GM23248 (cell line): ENCODE measurements around the gene PDIK1L. TPM values are rescaled to one million over a fixed set of nuclear protein-coding genes. Genes with fewer than 3 reads are reported as not detected.

ENCODE experiments used
- DNase-seq: peaks from one replicate; pipeline ENCODE4 v3.0.0-alpha.2; 2015
- H2AFZ ChIP-seq: fragments of 200-600 bp; sonication (generic); 2 replicates; pipeline ENCODE4 v1.6.1; 2016; ENCODE audit warnings: antibody characterized with exemption
- H3F3A ChIP-seq: fragments of 200-600 bp; sonication (generic); 2 replicates; pipeline ENCODE4 v1.6.1; 2016; ENCODE audit warnings: mild to moderate bottlenecking, antibody characterized with exemption, mixed run types; ENCODE audit not compliant: insufficient read depth
- H3K27ac ChIP-seq: fragments of 200-600 bp; sonication (generic); 2 replicates; pipeline ENCODE4 v1.5.1; 2016; ENCODE audit warnings: mild to moderate bottlenecking
- H3K27me3 ChIP-seq: fragments of 200-600 bp; sonication (generic); replicated peaks from 2 replicates; pipeline ENCODE4 v1.6.1; 2016; ENCODE audit warnings: mild to moderate bottlenecking; ENCODE audit not compliant: insufficient read depth
- H3K36me3 ChIP-seq: fragments of 200-600 bp; sonication (generic); 2 replicates; pipeline ENCODE4 v1.6.1; 2016; ENCODE audit warnings: low read depth, mild to moderate bottlenecking
- H3K4me1 ChIP-seq: fragments of 200-600 bp; sonication (generic); 2 replicates; pipeline ENCODE4 v1.6.1; 2016; ENCODE audit warnings: mild to moderate bottlenecking; ENCODE audit not compliant: insufficient read depth
- H3K4me2 ChIP-seq: fragments of 200-600 bp; sonication (generic); one replicate; pipeline ENCODE4 v1.6.1; 2016; ENCODE audit warnings: mild to moderate bottlenecking; ENCODE audit not compliant: unreplicated experiment
- H3K4me3 ChIP-seq: fragments of 200-600 bp; sonication (generic); 2 replicates; pipeline ENCODE4 v1.5.1; 2016; ENCODE audit warnings: mild to moderate bottlenecking
- H3K79me2 ChIP-seq: fragments of 200-600 bp; sonication (generic); 2 replicates; pipeline ENCODE4 v1.6.1; 2016; ENCODE audit warnings: mild to moderate bottlenecking; ENCODE audit not compliant: insufficient read depth
- H3K9ac ChIP-seq: fragments of 200-600 bp; sonication (generic); 2 replicates; pipeline ENCODE4 v1.6.1; 2016; ENCODE audit warnings: mild to moderate bottlenecking
- H3K9me2 ChIP-seq: fragments of 200-600 bp; sonication (generic); 2 replicates; pipeline ENCODE4 v1.6.1; 2016; ENCODE audit warnings: mixed run types, mild to moderate bottlenecking, moderate library complexity; ENCODE audit not compliant: insufficient read depth
- H3K9me3 ChIP-seq: fragments of 200-600 bp; sonication (generic); one replicate; pipeline ENCODE4 v1.6.1; 2017; ENCODE audit warnings: low read depth
- H4K20me1 ChIP-seq: fragments of 200-600 bp; sonication (generic); 2 replicates; pipeline ENCODE4 v1.6.0; 2016; ENCODE audit not compliant: insufficient read depth
- EZH2 ChIP-seq: fragments of 200-600 bp; sonication (generic); IDR thresholded peaks from 2 replicates; pipeline ENCODE4 v1.6.1; 2018; ENCODE audit warnings: antibody characterized with exemption, mild to moderate bottlenecking; ENCODE audit not compliant: insufficient read depth, poor library complexity, severe bottlenecking
- EZH2phosphoT487 ChIP-seq: fragments of 200-600 bp; sonication (generic); IDR thresholded peaks from 2 replicates; pipeline ENCODE4 v1.6.1; 2018; ENCODE audit warnings: antibody characterized with exemption, moderate library complexity, mild to moderate bottlenecking, low read depth; ENCODE audit not compliant: insufficient read depth
- WGBS, 2 experiments: methylation state at CpG; one replicate each; pipeline ENCODE4 v1.1.6; 2015 to 2017; ENCODE audit warnings: low lambda C conversion rate in 2 of 2, low coverage in 1 of 2; ENCODE audit errors: missing lambda C conversion rate in 2 of 2; 5-methylcytosine and 5-hydroxymethylcytosine counted together
- in situ Hi-C: fragments of 300-500 bp; cut with MboI; formaldehyde crosslinking; loops from 2 replicates; pipeline ENCODE4 v1.15.0; 2020
- polyA plus RNA-seq: library from polyadenylated mRNA; unstranded; fragments of >200 nt; fragmentation: Nextera tagmentation; extraction: Ambion mirVana; gene quantifications from 2 replicates; pipeline ENCODE4 v1.2.1, GENCODE V29; 2016
- total RNA-seq: library from RNA; depleted of rRNA; stranded (reverse); fragments of >200 nt; shearing (Covaris generic); gene quantifications from 2 replicates; pipeline ENCODE4 v1.2.3, GENCODE V29; 2014

The PDIK1L gene
- total and polyA plus RNA-seq, 2 experiments from 2014 or later = 3.5 to 6.6 TPM

- DNase-seq = no peak
- Histone ChIP-seq H3K79me2 (no peaks in the 10 kb centered on the region), H3K9me3 (no peaks in the 10 kb centered on the region), H3K27me3 (peaks cover 11% of the 10 kb centered on the region), H3K9ac (no peak overlapping the region), H3K27ac (no peak overlapping the region), H3K4me3 (no peak overlapping the region), H3K36me3 (no peaks in the 10 kb centered on the region), H3F3A (no peaks in the 10 kb centered on the region), H3K4me1 (no peaks in the 10 kb centered on the region), H2AFZ (no peak overlapping the region), H3K9me2 (no peaks in the 10 kb centered on the region), H4K20me1 (no peaks in the 10 kb centered on the region), H3K4me2 (no peak overlapping the region)
- TF ChIP-seq EZH2 (no peak), EZH2phosphoT487 (no peak)
- 33 to 40% methylated on average over 7 of the region's 7 CpGs for WGBS, 2 experiments
- in situ Hi-C loops = no loop called here
These were observed 32.5 kb upstream of the PDIK1L start for GRCh38 chr1:26079178-26079563.

- Histone ChIP-seq H3K79me2 (no peaks in the 10 kb centered on the region), H3K27me3 (peaks cover 10% of the 10 kb centered on the region), H3K9me3 (no peaks in the 10 kb centered on the region), H3K4me1 (no peaks in the 10 kb centered on the region), H3K36me3 (no peaks in the 10 kb centered on the region), H3K9me2 (no peaks in the 10 kb centered on the region), H4K20me1 (no peaks in the 10 kb centered on the region), H3K4me2 (no peak overlapping the region), H2AFZ (no peak overlapping the region), H3K4me3 (no peak overlapping the region), H3K9ac (no peak overlapping the region), H3K27ac (no peak overlapping the region), H3F3A (no peaks in the 10 kb centered on the region)
- in situ Hi-C loops = no loop called here
- TF ChIP-seq EZH2 (no peak), EZH2phosphoT487 (no peak)
- DNase-seq = no peak
- WGBS, 2 experiments = 73 to 77% methylated on average over 9 of the region's 9 CpGs
These were observed 31.4 kb upstream of the PDIK1L start for GRCh38 chr1:26079960-26080814.

- Histone ChIP-seq H3K9me3 (no peaks in the 10 kb centered on the region), H3K4me2 (no peak overlapping the region), H2AFZ (no peak overlapping the region), H3K36me3 (no peaks in the 10 kb centered on the region), H3F3A (no peaks in the 10 kb centered on the region), H3K27me3 (peaks cover 10% of the 10 kb centered on the region), H3K9me2 (no peaks in the 10 kb centered on the region), H3K79me2 (no peaks in the 10 kb centered on the region), H4K20me1 (no peaks in the 10 kb centered on the region), H3K4me3 (no peak overlapping the region), H3K4me1 (no peaks in the 10 kb centered on the region), H3K9ac (no peak overlapping the region), H3K27ac (no peak overlapping the region)
- WGBS, 2 experiments = 68 to 76% methylated on average over 8 of the region's 8 CpGs
- DNase-seq = no peak
- TF ChIP-seq EZH2 = no peak
- TF ChIP-seq EZH2phosphoT487 = no peak
- in situ Hi-C loops = no loop called here
These were observed 30.2 kb upstream of the PDIK1L start for GRCh38 chr1:26081267-26082019.

GRCh38 chr1:26082020-26082350 is 29.6 kb upstream of the PDIK1L start:
- DNase-seq = no peak
- no peak overlapping the region for H3K4me2 ChIP-seq
- H3K9me3 ChIP-seq = no peaks in the 10 kb centered on the region
- no peak for TF ChIP-seq EZH2phosphoT487
- in situ Hi-C loops = no loop called here
- WGBS, 2 experiments = 73% methylated on average over 3 of the region's 3 CpGs
- no peaks in the 10 kb centered on the region for H4K20me1 ChIP-seq
- H3F3A ChIP-seq = no peaks in the 10 kb centered on the region
- no peaks in the 10 kb centered on the region for H3K9me2 ChIP-seq
- no peak overlapping the region for H2AFZ ChIP-seq
- no peaks in the 10 kb centered on the region for H3K79me2 ChIP-seq
- no peak overlapping the region for H3K27ac ChIP-seq
- H3K4me3 ChIP-seq = no peak overlapping the region
- no peak overlapping the region for H3K9ac ChIP-seq
- H3K27me3 ChIP-seq = peaks cover 10% of the 10 kb centered on the region
- H3K36me3 ChIP-seq = no peaks in the 10 kb centered on the region
- H3K4me1 ChIP-seq = no peaks in the 10 kb centered on the region
